Stimulated activated CD4-positive, alpha-beta T cell treated with anti-CD3 and anti-CD28 coated beads, Interleukin-12 subunit alpha, Interleukin-12 subunit beta, amount 100 ng/mL, for 24 hours (primary cell): ENCODE results near the gene CDHR2.

Experiments used
- DNase-seq, 2 experiments: peaks; one replicate each; pipeline ENCODE4 v3.0.0-alpha.2; 2020; ENCODE audit warnings: low read depth in 2 of 2

Gene CDHR2

GRCh38 chr5:176548967-176549444 lies at the start of gene CDHR2:
Gene CDHR2, plus strand, starts transcription at chr5:176549342. Its CDS starts 16,011 bp downstream, at chr5:176565353.
- no peak for DNase-seq

- no peak for DNase-seq
Measured at GRCh38 chr5:176500511-176500910, 48.6 kb upstream of the CDHR2 start.

- no peak for DNase-seq
Measured at GRCh38 chr5:176501333-176501732, 47.8 kb upstream of the CDHR2 start.

GRCh38 chr5:176503496-176503895 lies 45.6 kb upstream of the CDHR2 start:
- DNase-seq, result no peak

- no peak for DNase-seq
Measured at GRCh38 chr5:176507911-176508310, 41.2 kb upstream of the CDHR2 start.

GRCh38 chr5:176508603-176509002 lies 40.5 kb upstream of the CDHR2 start:
- DNase-seq, result no peak

GRCh38 chr5:176513788-176514187 lies 35.4 kb upstream of the CDHR2 start:
- no peak for DNase-seq

GRCh38 chr5:176514244-176514950 lies 34.7 kb upstream of the CDHR2 start:
- DNase-seq, result no peak

GRCh38 chr5:176515396-176515795 lies 33.7 kb upstream of the CDHR2 start:
- DNase-seq, result no peak

- DNase-seq, result no peak
Measured at GRCh38 chr5:176517053-176517661, 32.0 kb upstream of the CDHR2 start.

- no peak for DNase-seq
Measured at GRCh38 chr5:176519810-176520720, 29.1 kb upstream of the CDHR2 start.

GRCh38 chr5:176521286-176521685 lies 27.9 kb upstream of the CDHR2 start:
- DNase-seq, result no peak

GRCh38 chr5:176521699-176522263 lies 27.4 kb upstream of the CDHR2 start:
- no peak for DNase-seq

- no peak for DNase-seq
Measured at GRCh38 chr5:176524138-176524537, 25.0 kb upstream of the CDHR2 start.

GRCh38 chr5:176524987-176525386 lies 24.2 kb upstream of the CDHR2 start:
- no peak for DNase-seq

- no peak for DNase-seq
Measured at GRCh38 chr5:176525677-176526076, 23.5 kb upstream of the CDHR2 start.

GRCh38 chr5:176526462-176526861 lies 22.7 kb upstream of the CDHR2 start:
- DNase-seq, result no peak

- DNase-seq, result no peak
Measured at GRCh38 chr5:176527246-176528222, 21.6 kb upstream of the CDHR2 start.

GRCh38 chr5:176528301-176528700 lies 20.8 kb upstream of the CDHR2 start:
- no peak for DNase-seq

GRCh38 chr5:176528761-176529115 lies 20.4 kb upstream of the CDHR2 start:
- no peak for DNase-seq
